ENCODE results near the gene ZNF667. TPM values are rescaled to one million over a fixed set of nuclear protein-coding genes. Genes with fewer than 3 reads are reported as not detected.

The ZNF667 gene
- polyA plus RNA-seq, 1 donor (not counting 4 experiments of a cell fraction or from before 2014, with no cell fraction given): 4.1 TPM

- Histone ChIP-seq H3K9ac (ENCODE audit: control insufficient read depth, extremely low read depth, insufficient read depth, low read length) (peak overlapping the region; percentile 90), H3K4me3 (ENCODE audit: control insufficient read depth in 2 of 3, extremely low read depth in 1 of 3, insufficient read depth in 2 of 3, low read depth in 1 of 3, low read length in 3 of 3) (peak overlapping the region; percentile 69 to 93 (median 89)), H4K20me1 (ENCODE audit: control insufficient read depth, extremely low read depth, insufficient read depth, low read length) (no peaks in the 10 kb centered on the region), H3K79me2 (ENCODE audit: control insufficient read depth, insufficient read depth, low read length) (no peaks in the 10 kb centered on the region), H3K4me2 (ENCODE audit: control insufficient read depth, extremely low read depth, insufficient read depth, low read depth, low read length) (peak overlapping the region; percentile 99), H3K9me3 (ENCODE audit: control insufficient read depth, low read depth, low read length) (no peaks in the 10 kb centered on the region), H3K36me3 (ENCODE audit: control insufficient read depth in 2 of 2, extremely low read depth in 1 of 2, insufficient read depth in 2 of 2, low read length in 2 of 2) (no peaks in the 10 kb centered on the region), H3K27me3 (ENCODE audit: control insufficient read depth, extremely low read depth, insufficient read depth, low read length) (no peaks in the 10 kb centered on the region), H2AFZ (ENCODE audit: control insufficient read depth, low read length) (peak overlapping the region; percentile 100), H3K27ac (ENCODE audit: control insufficient read depth, insufficient read depth, low read length) (peak overlapping the region; percentile 87), H3K9me1 (ENCODE audit: control insufficient read depth, extremely low read depth, insufficient read depth, low read length) (no peaks in the 10 kb centered on the region), H3K4me1 (ENCODE audit: control insufficient read depth, extremely low read depth, insufficient read depth, low read length) (peaks cover 5% of the 10 kb centered on the region)
- no peak for TF ChIP-seq EZH2 (IDR thresholded peaks at IDR 0.05; ENCODE audit: low read length)
- no peak for TF ChIP-seq CTCF (optimal IDR thresholded peaks at IDR 0.05 in 1 of 3, IDR thresholded peaks at IDR 0.05 in 1 of 3, conservative IDR thresholded peaks at IDR 0.05 in 1 of 3; ENCODE audit: extremely low read depth in 1 of 3, insufficient read depth in 2 of 3, low read length in 3 of 3)
- DNase-seq (ENCODE audit: low read depth, low spot score) (no peak), FAIRE-seq (no peak)
- dilution Hi-C loops (cut with MboI; ENCODE audit: extremely low pct_ligation_motif_present, low sequenced_read_pairs): no loop called here
Measured at GRCh38 chr19:56508290-56508778, 31.2 kb upstream of the ZNF667 start.

GRCh38 chr19:56507446-56508289 is 30.5 kb upstream of the ZNF667 start, which contains the start of gene ZNF471:
TSS of gene ZNF471 (plus strand) at chr19:56507855. CDS start at chr19:56511572, 3,717 bp downstream.
- H3K4me2 ChIP-seq (ENCODE audit: control insufficient read depth, extremely low read depth, insufficient read depth, low read depth, low read length): peak within 1 kb of the TSS; percentile 99
- peak within 1 kb of the TSS; percentile 69 to 93 (median 89) for H3K4me3 ChIP-seq (ENCODE audit: control insufficient read depth in 2 of 3, extremely low read depth in 1 of 3, insufficient read depth in 2 of 3, low read depth in 1 of 3, low read length in 3 of 3)
- H3K4me1 ChIP-seq (ENCODE audit: control insufficient read depth, extremely low read depth, insufficient read depth, low read length): peaks cover 5% of the 10 kb centered on the region
- H3K27me3 ChIP-seq (ENCODE audit: control insufficient read depth, extremely low read depth, insufficient read depth, low read length): no peaks in the 10 kb centered on the region
- DNase-seq (ENCODE audit: low read depth, low spot score) (peak; percentile 86), FAIRE-seq (peak; percentile 85)
- dilution Hi-C loops (cut with MboI; ENCODE audit: extremely low pct_ligation_motif_present, low sequenced_read_pairs): no loop called here
- H3K9me3 ChIP-seq (ENCODE audit: control insufficient read depth, low read depth, low read length): no peaks in the 10 kb centered on the region
- peak within 1 kb of the TSS; percentile 100 for H2AFZ ChIP-seq (ENCODE audit: control insufficient read depth, low read length)
- H3K79me2 ChIP-seq (ENCODE audit: control insufficient read depth, insufficient read depth, low read length): no peaks in the 10 kb centered on the region
- TF ChIP-seq CTCF (optimal IDR thresholded peaks at IDR 0.05 in 1 of 3, IDR thresholded peaks at IDR 0.05 in 1 of 3, conservative IDR thresholded peaks at IDR 0.05 in 1 of 3; ENCODE audit: extremely low read depth in 1 of 3, insufficient read depth in 2 of 3, low read length in 3 of 3) (no peak), EZH2 (IDR thresholded peaks at IDR 0.05; ENCODE audit: low read length) (no peak)
- H3K9ac ChIP-seq (ENCODE audit: control insufficient read depth, extremely low read depth, insufficient read depth, low read length): peak within 1 kb of the TSS; percentile 90
- H3K9me1 ChIP-seq (ENCODE audit: control insufficient read depth, extremely low read depth, insufficient read depth, low read length): no peaks in the 10 kb centered on the region
- no peaks in the 10 kb centered on the region for H3K36me3 ChIP-seq (ENCODE audit: control insufficient read depth in 2 of 2, extremely low read depth in 1 of 2, insufficient read depth in 2 of 2, low read length in 2 of 2)
- H3K27ac ChIP-seq (ENCODE audit: control insufficient read depth, insufficient read depth, low read length): peak within 1 kb of the TSS; percentile 87
- no peaks in the 10 kb centered on the region for H4K20me1 ChIP-seq (ENCODE audit: control insufficient read depth, extremely low read depth, insufficient read depth, low read length)
